Small intestine (tissue), 16 donors: Measurements from ENCODE around the gene ZSWIM3. TPM values are rescaled to one million over a fixed set of nuclear protein-coding genes. Genes with fewer than 3 reads are reported as not detected.
A peak's percentile ranks its signal among the peaks of the same experiment; 100 is the strongest.

Experiments
- DNase-seq, 2 donors: peaks; one replicate each; pipeline versions ENCODE4 v3.0.0 to v3.0.0-alpha.2; 2013
- FAIRE-seq: peaks from 2 replicates; lab custom pipeline; 2012; peaks lifted over from hg19 to GRCh38; lab: Jason Lieb, UNC
- H3K27ac ChIP-seq, 3 donors: one replicate each; pipeline ENCODE4 v1.5.1; 2013; ENCODE audit warnings: low read length in 2 of 3, mild to moderate bottlenecking in 2 of 3, control low read depth in 1 of 3, inconsistent platforms in 1 of 3, low read depth in 1 of 3, moderate library complexity in 1 of 3
- H3K27me3 ChIP-seq, 3 donors: one replicate each; pipeline ENCODE4 v1.6.1; 2013; ENCODE audit warnings: low read length in 3 of 3, inconsistent platforms in 1 of 3; ENCODE audit not compliant: control insufficient read depth in 3 of 3, insufficient read depth in 3 of 3
- H3K36me3 ChIP-seq, 3 donors: one replicate each; pipeline ENCODE4 v1.6.1; 2013; ENCODE audit warnings: low read length in 3 of 3, inconsistent platforms in 1 of 3, low read depth in 1 of 3, mild to moderate bottlenecking in 1 of 3, moderate library complexity in 1 of 3; ENCODE audit not compliant: control insufficient read depth in 3 of 3, insufficient read depth in 2 of 3
- H3K4me1 ChIP-seq, 3 donors: one replicate each; pipeline ENCODE4 v1.6.1; 2013; ENCODE audit warnings: low read length in 2 of 3, inconsistent platforms in 1 of 3, low read depth in 1 of 3, mild to moderate bottlenecking in 1 of 3, moderate library complexity in 1 of 3; ENCODE audit not compliant: control insufficient read depth in 3 of 3, insufficient read depth in 2 of 3
- H3K4me3 ChIP-seq, 3 donors: one replicate each; pipeline ENCODE4 v1.5.1; 2013; ENCODE audit warnings: low read length in 3 of 3, control low read depth in 1 of 3, inconsistent platforms in 1 of 3, low read depth in 1 of 3, mild to moderate bottlenecking in 1 of 3, moderate library complexity in 1 of 3
- H3K9me3 ChIP-seq, 2 donors: one replicate each; pipeline ENCODE4 v1.6.1; 2013; ENCODE audit warnings: low read depth in 1 of 2, low read length in 1 of 2; ENCODE audit not compliant: control insufficient read depth in 2 of 2, insufficient read depth in 1 of 2
- WGBS, 3 donors: extraction: QIAGEN DNeasy Blood & Tissue Kit; methylation state at CpG; one replicate each; pipeline ENCODE4 v1.1.7; 2013; 5-methylcytosine and 5-hydroxymethylcytosine counted together
- long read RNA-seq, 10 donors: transcript quantifications; one replicate each; lab custom pipeline, GENCODE V29; 2026
- polyA plus RNA-seq, 4 donors: library from polyadenylated mRNA; stranded (reverse) in 3 of 4; unstranded in 1 of 4; fragments of 200-250 nt in 3 of 4; fragments of 120-200 nt in 1 of 4; gene quantifications; one replicate each; pipeline versions ENCODE4 v1.2.1 to v1.2.3, GENCODE V29; 2013
- donor health status: healthy with polysubstance abuse.
- donor health status: control.
- donor health status: control.
- donor health status: Bipolar disorder and iron deficiency.
- donor health status: healthy.

The ZSWIM3 gene
- polyA plus RNA-seq: 1 to 10 TPM; 2.7 to 6.8 (median 4.1) TPM
- long read RNA-seq, donor 1, transcript ZSWIM3-201 (2 exons, 2,773 nt): major isoform, 6 of 6 reads
- long read RNA-seq, donor 1, partial matches to known transcripts: 0 of 6 reads
- long read RNA-seq, donor 1, other reads (novel, unspliced or antisense): 0 of 6 reads
- long read RNA-seq, donor 2, partial matches to known transcripts: 0 of 1 reads
- long read RNA-seq, donor 2, other reads (novel, unspliced or antisense): 0 of 1 reads
- long read RNA-seq, donor 3, partial matches to known transcripts: 0 of 2 reads
- long read RNA-seq, donor 3, other reads (novel, unspliced or antisense): 0 of 2 reads
- long read RNA-seq, donor 4: 0 reads
- long read RNA-seq, donor 5: 0 reads
- long read RNA-seq, donor 6, partial matches to known transcripts: 0 of 1 reads
- long read RNA-seq, donor 6, other reads (novel, unspliced or antisense): 0 of 1 reads
- long read RNA-seq, donor 7, partial matches to known transcripts: 0 of 1 reads
- long read RNA-seq, donor 7, other reads (novel, unspliced or antisense): 0 of 1 reads
- long read RNA-seq, donor 8, partial matches to known transcripts: 0 of 1 reads
- long read RNA-seq, donor 8, other reads (novel, unspliced or antisense): 0 of 1 reads
- long read RNA-seq, donor 9: 0 reads
- long read RNA-seq, donor 10, partial matches to known transcripts: 0 of 4 reads
- long read RNA-seq, donor 10, other reads (novel, unspliced or antisense): 0 of 4 reads

GRCh38 chr20:45857114-45857881, at the start of gene ZSWIM3, which contains the start of gene ACOT8:
TSS of gene ZSWIM3 (plus strand) at chr20:45857614. CDS start at chr20:45857826, 212 bp downstream.
TSS of gene ACOT8 (minus strand) at chr20:45857392. CDS start at chr20:45857315, 77 bp downstream.
- peak within 1 kb of the TSS; percentile 87 to 90 (median 90) for H3K4me3 ChIP-seq
- H3K9me3 ChIP-seq: no peaks in the 10 kb centered on the region
- FAIRE-seq (no peak), DNase-seq (peak; percentile 100)
- H3K36me3 ChIP-seq: peaks cover 0 to 24% (median 0%) of the 10 kb centered on the region in 3 donors
- H3K27me3 ChIP-seq: no peaks in the 10 kb centered on the region
- H3K4me1 ChIP-seq: peaks cover 6 to 24% (median 7%) of the 10 kb centered on the region in 3 donors
- WGBS, 3 donors: 0% methylated on average over 34 to 36 of the region's 36 CpGs
- peak within 1 kb of the TSS; percentile 66 to 94 (median 82) for H3K27ac ChIP-seq

DNA sequence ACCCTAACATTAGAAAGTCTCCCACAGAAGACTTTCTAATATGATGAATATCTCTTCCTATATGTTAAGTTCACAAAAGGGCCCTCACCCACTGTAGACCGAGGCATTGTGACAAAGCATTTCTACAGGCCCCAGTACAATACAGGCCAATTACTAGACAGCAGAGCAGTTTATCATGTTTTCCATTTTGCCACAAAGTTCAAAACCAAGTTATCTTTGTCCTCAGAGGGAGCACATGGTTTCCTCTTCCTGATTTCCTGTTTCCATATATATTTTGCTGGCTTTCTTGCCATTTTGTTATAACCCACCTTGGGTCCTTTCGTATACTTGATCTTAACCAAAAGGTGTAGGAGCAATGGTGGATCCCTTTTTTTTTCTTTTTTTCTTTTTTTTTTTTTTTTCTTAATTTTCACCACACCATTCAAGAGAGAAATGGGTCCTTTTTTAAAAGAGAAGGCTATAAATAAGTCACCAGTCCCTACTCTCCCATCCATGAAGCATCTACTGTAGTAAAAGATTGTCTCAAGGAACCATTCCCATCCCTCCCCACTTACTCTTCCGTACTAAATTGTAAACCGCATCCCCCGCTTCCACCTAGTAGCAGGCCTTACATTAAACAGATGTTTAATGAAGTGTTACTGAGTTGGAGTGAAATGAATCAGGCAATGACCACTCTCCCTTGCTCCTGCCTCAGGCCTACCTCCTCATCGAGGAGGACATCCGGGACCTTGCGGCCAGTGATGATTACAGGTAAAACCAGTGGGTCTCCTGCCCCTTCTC, 47.0 kb upstream of the ZSWIM3 start:
- Histone ChIP-seq H3K4me3 (no peak overlapping the region), H3K27ac (no peak overlapping the region), H3K9me3 (no peaks in the 10 kb centered on the region), H3K36me3 (peaks cover 13 to 33% (median 15%) of the 10 kb centered on the region in 3 donors), H3K27me3 (no peaks in the 10 kb centered on the region), H3K4me1 (peaks cover 0 to 7% (median 3%) of the 10 kb centered on the region in 3 donors)
- FAIRE-seq (no peak), DNase-seq (no peak)
- WGBS, 3 donors: 93 to 98% (median 93%) methylated on average over 8 of the region's 8 CpGs

DNA sequence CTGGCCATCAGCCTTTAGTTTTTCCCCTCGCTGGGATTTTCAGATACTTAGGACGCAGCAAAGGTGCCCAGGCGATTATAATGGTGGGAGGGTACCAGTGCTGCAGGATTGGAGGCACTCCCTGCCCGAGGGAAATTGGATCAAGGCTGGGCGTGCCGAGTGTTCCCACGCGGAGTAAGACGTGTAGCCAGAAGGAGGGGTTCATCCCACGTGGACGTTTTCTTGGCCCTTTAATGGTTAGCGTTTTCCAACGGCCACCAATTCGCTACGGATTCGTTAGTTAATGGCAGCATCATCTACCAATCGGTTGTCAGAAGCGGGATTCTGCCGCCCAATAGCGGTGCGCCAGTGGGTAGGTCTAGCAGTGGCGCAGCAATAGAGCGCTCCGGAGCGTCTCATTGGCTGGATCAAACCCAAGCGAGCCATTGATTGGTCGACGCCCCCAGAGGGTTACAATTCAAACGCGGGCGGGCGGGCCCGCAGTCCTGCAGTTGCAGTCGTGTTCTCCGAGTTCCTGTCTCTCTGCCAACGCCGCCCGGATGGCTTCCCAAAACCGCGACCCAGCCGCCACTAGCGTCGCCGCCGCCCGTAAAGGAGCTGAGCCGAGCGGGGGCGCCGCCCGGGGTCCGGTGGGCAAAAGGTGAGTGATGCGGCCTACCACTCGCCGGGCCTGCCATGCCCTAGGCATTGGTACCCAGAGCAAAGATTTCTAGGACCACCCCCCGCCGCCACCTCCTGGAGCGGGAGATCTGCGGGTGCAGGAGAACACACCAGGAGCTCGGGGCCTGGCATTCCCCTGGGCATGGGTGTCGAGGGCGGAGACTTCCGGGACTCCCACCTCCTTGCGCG, 45.0 kb upstream of the ZSWIM3 start, which contains the start of gene UBE2C:
Gene UBE2C, plus strand, starts transcription at position 488 of the 849 bp plus-strand sequence. Its CDS starts 52 bp downstream, at position 540.
- Histone ChIP-seq H3K9me3 (no peaks in the 10 kb centered on the region), H3K4me3 (peak within 1 kb of the TSS; percentile 19 to 86 (median 83)), H3K27ac (peak within 1 kb of the TSS in 2 of 3 donors; percentile 18 to 57), H3K36me3 (peaks cover 5 to 35% (median 7%) of the 10 kb centered on the region in 3 donors), H3K27me3 (no peaks in the 10 kb centered on the region), H3K4me1 (peaks cover 0 to 7% (median 3%) of the 10 kb centered on the region in 3 donors)
- peak; percentile 99 to 100 for DNase-seq
- FAIRE-seq: peak; percentile 41
- 1 to 2% (median 2%) methylated on average over 58 to 65 of the region's 65 CpGs for WGBS, 3 donors

DNA sequence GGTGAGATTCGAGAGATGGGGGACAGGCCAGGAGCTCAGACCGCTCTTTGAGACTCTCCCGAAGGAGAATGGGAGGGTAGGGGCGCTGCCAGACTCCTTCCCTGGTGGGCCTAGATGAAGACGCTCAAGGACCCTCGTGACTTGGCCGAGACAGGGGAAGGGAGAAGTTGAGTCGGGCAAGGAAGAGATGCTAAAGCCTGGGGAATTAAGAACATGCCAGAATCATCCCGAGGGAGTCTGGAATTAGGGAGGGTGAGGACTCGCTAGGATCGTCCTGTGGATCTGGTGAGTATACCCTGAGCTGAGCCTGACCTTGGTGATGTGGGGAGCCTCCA, 44.4 kb upstream of the ZSWIM3 start:
- Histone ChIP-seq H3K27me3 (no peaks in the 10 kb centered on the region), H3K4me3 (peak overlapping the region; percentile 19 to 86 (median 83)), H3K27ac (no peak overlapping the region), H3K4me1 (peaks cover 0 to 7% (median 3%) of the 10 kb centered on the region in 3 donors), H3K36me3 (peaks cover 4 to 35% (median 7%) of the 10 kb centered on the region in 3 donors), H3K9me3 (no peaks in the 10 kb centered on the region)
- WGBS, 3 donors: 1 to 6% (median 3%) methylated on average over 11 of the region's 11 CpGs
- FAIRE-seq: no peak
- DNase-seq: no peak

DNA sequence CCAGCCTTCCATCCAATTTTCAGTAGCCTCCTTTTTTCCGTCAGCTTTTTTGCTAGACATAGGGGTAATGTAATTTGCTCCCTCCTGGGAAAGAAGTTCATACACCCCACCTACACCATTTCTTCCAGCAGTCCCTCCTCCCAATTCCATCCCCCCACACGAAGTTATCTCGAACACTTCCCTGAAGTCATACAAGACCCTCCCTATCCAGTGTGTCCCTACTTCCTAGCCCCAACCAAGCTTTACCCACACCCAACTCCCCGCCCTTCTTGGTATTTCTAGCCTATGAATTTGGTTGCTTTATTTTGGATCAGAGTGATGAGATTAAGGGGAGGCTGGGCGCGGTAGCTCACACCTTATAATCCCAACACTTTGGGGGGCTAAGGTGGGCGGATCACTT, 43.9 kb upstream of the ZSWIM3 start:
- H3K4me3 ChIP-seq: peak overlapping the region in 1 of 3 donors; percentile 86
- 61 to 69% (median 63%) methylated on average over 7 of the region's 7 CpGs for WGBS, 3 donors
- H3K4me1 ChIP-seq: peaks cover 0 to 7% (median 3%) of the 10 kb centered on the region in 3 donors
- H3K36me3 ChIP-seq: peaks cover 4 to 33% (median 7%) of the 10 kb centered on the region in 3 donors
- no peak overlapping the region for H3K27ac ChIP-seq
- H3K9me3 ChIP-seq: no peaks in the 10 kb centered on the region
- H3K27me3 ChIP-seq: no peaks in the 10 kb centered on the region
- FAIRE-seq: no peak
- no peak for DNase-seq

- WGBS, 3 donors: 79 to 88% (median 85%) methylated on average over 3 of the region's 3 CpGs
- Histone ChIP-seq H3K4me1 (peaks cover 0 to 7% (median 3%) of the 10 kb centered on the region in 3 donors), H3K27me3 (no peaks in the 10 kb centered on the region), H3K27ac (no peak overlapping the region), H3K4me3 (no peak overlapping the region), H3K9me3 (no peaks in the 10 kb centered on the region), H3K36me3 (peaks cover under 1 to 27% (median 4%) of the 10 kb centered on the region in 3 donors)
- FAIRE-seq: no peak
- DNase-seq: peak in 1 of 2 donors; percentile 33
Measured at GRCh38 chr20:45814314-45814713, 43.1 kb upstream of the ZSWIM3 start.

DNA sequence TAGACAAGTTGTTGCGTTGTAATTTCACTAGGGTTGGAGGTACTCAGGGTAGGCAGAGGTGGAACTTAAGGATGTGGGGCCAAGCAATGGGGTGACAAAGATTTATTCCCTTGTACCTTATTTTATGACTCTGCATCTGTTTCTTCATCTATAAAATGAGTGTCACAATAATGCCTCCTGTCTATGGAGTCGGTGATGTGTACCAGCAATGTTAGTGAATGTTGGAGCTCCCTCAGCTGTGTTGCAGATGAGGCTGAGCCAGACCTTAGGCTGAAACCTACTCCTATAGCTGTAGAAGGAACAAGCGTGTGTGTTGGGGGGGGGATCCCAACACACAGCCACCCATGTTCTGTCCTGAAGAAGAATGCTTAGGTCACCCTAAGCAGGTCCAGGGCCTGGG, 40.5 kb upstream of the ZSWIM3 start:
- Histone ChIP-seq H3K36me3 (peaks cover 0 to 16% (median 0%) of the 10 kb centered on the region in 3 donors), H3K27ac (no peak overlapping the region), H3K4me1 (peaks cover 0 to 10% (median 3%) of the 10 kb centered on the region in 3 donors), H3K4me3 (no peak overlapping the region), H3K9me3 (no peaks in the 10 kb centered on the region), H3K27me3 (no peaks in the 10 kb centered on the region)
- no peak for FAIRE-seq
- DNase-seq: no peak
- 91 to 95% (median 95%) methylated on average over 3 of the region's 3 CpGs for WGBS, 3 donors
